Activated T-cell treated with anti-CD3 and anti-CD28 coated beads, Interleukin-2, amount 50 U/mL, for 4 hours (primary cell): ENCODE results near the gene B4GALT1. TPM values are rescaled to one million over a fixed set of nuclear protein-coding genes. Genes with fewer than 3 reads are reported as not detected.

Experiments
- ATAC-seq, 2 donors: fragments of 200-7000 bp; cut with Tn5 transposase; one replicate each; pipeline ENCODE4 v1.10.0; 2021
- DNase-seq: peaks from one replicate; pipeline ENCODE4 v3.0.0-alpha.2; 2020
- H3K27me3 Mint-ChIP-seq: one replicate; pipeline ENCODE4 v1.8.0; 2021; ENCODE audit warnings: low read depth, mixed read lengths
- H3K36me3 Mint-ChIP-seq: one replicate; pipeline ENCODE4 v1.8.0; 2022; ENCODE audit warnings: mixed read lengths; ENCODE audit not compliant: insufficient read depth
- H3K4me1 Mint-ChIP-seq: one replicate; pipeline ENCODE4 v1.8.0; 2021; ENCODE audit warnings: low read depth, mixed read lengths
- H3K4me3 Mint-ChIP-seq: one replicate; pipeline ENCODE4 v1.8.0; 2021; ENCODE audit warnings: mild to moderate bottlenecking, moderate library complexity, mixed read lengths
- H3K9me3 Mint-ChIP-seq: one replicate; pipeline ENCODE4 v1.8.0; 2021; ENCODE audit warnings: mixed read lengths
- total RNA-seq, 3 donors: library from RNA; stranded (reverse); gene quantifications; one replicate each; pipeline ENCODE4 v1.2.1, GENCODE V29; 2021

B4GALT1 gene
- total RNA-seq, 3 donors from 2014 or later = 30.2 to 43.4 (median 32.0) TPM

DNA sequence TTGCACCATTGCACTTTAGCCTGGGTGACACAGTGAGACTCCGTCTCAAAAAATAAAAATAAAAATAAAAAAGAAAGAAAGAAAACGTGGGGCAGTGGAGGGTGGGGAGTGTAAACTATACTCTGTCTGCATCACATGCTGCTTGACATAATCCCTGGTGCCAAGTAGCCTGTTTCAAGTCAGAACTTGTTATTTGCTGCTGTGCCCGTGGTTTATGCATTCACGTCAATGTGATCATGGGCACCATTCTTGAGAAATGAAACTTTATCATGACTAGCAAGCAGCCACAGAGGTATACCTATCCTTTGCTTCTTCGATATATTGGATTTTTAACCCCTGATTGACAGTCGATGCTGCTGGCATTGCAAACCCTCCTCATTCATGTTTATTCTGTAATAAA, 86.6 kb downstream of the B4GALT1 start:
- peaks cover 2% of the 10 kb centered on the region for H3K36me3 Mint-ChIP-seq
- DNase-seq = no peak
- ATAC-seq = no peak
- peaks cover 37% of the 10 kb centered on the region for H3K4me1 Mint-ChIP-seq
- no peaks in the 10 kb centered on the region for H3K9me3 Mint-ChIP-seq
- no peak overlapping the region for H3K4me3 Mint-ChIP-seq
- no peaks in the 10 kb centered on the region for H3K27me3 Mint-ChIP-seq

DNA sequence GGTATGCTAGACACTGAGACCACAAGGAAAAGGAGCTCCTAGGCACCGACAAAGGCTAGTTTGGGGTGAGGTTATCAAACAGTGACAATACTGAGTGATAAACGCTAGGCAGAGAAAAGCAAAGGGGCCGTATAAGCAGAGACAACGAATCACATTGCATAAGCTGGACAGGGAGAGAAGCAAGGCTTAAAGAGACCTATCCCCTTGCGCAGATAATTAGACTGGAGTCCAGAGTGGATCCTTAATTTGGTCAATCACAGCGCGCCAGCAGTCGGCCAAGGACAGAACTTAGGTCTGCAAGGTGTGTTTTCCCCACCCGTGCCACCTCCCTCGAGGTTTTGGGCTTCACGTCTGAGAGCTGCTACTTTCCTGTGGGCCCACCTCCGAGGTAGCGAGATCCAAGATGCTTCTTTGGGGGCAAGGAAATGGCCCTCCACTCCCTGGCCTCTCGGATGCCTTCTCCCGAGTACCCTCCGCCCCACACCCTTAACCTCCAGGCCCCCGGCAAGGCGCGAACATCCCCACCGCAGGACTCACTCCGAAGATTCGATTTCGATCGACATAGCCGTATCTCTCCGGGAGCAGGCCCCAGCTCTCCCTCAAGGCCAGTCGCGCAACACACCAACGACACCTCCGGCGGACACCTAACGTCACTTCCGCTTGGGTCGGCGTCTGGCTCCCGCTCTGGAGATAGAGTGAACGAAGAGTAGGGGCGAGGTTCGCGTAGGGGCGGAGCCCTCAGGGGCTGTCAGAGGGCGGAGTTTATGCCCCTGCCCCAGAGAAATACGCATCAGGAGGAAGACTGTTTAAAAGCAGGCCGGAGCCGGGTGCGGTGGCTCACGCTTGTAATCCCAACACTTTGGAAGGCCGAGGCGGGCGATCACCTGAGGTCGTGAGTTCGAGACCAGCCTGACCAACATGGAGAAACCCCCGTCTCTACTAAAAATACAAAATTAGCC, 90.8 kb downstream of the B4GALT1 start, which contains the start of gene SMU1:
Gene SMU1, minus strand, starts transcription at position 629 of the 959 bp plus-strand sequence. Its CDS starts 66 bp downstream, at position 563.
- H3K4me3 Mint-ChIP-seq = peak within 1 kb of the TSS; percentile 99
- H3K36me3 Mint-ChIP-seq = peaks cover 23% of the 10 kb centered on the region
- peaks cover 43% of the 10 kb centered on the region for H3K4me1 Mint-ChIP-seq
- H3K27me3 Mint-ChIP-seq = no peaks in the 10 kb centered on the region
- peak; percentile 92 for DNase-seq
- ATAC-seq = peak; percentile 98
- H3K9me3 Mint-ChIP-seq = no peaks in the 10 kb centered on the region

DNA sequence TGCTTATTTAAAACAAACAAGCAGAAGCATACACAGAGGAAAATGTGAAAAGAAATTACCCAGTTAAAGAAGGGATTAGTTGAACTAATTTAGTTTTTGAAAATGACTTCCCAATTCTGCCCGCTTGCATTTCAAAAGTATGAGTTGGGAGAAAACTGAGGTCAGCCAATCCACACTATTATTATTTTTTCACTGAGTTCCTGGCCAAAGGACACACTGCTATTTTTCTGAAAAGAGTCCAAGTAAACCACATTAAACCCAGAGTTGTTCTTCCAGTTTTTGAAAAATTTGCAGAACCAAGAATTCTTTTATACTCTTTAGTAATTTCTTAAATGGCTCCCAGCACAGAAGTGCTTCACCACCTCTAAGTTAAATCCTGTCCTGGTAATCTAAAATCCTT, 98.1 kb downstream of the B4GALT1 start:
- peaks cover 33% of the 10 kb centered on the region for H3K4me1 Mint-ChIP-seq
- peaks cover 48% of the 10 kb centered on the region for H3K36me3 Mint-ChIP-seq
- DNase-seq (no peak), ATAC-seq (no peak)
- no peak overlapping the region for H3K4me3 Mint-ChIP-seq
- no peaks in the 10 kb centered on the region for H3K9me3 Mint-ChIP-seq
- H3K27me3 Mint-ChIP-seq = no peaks in the 10 kb centered on the region

DNA sequence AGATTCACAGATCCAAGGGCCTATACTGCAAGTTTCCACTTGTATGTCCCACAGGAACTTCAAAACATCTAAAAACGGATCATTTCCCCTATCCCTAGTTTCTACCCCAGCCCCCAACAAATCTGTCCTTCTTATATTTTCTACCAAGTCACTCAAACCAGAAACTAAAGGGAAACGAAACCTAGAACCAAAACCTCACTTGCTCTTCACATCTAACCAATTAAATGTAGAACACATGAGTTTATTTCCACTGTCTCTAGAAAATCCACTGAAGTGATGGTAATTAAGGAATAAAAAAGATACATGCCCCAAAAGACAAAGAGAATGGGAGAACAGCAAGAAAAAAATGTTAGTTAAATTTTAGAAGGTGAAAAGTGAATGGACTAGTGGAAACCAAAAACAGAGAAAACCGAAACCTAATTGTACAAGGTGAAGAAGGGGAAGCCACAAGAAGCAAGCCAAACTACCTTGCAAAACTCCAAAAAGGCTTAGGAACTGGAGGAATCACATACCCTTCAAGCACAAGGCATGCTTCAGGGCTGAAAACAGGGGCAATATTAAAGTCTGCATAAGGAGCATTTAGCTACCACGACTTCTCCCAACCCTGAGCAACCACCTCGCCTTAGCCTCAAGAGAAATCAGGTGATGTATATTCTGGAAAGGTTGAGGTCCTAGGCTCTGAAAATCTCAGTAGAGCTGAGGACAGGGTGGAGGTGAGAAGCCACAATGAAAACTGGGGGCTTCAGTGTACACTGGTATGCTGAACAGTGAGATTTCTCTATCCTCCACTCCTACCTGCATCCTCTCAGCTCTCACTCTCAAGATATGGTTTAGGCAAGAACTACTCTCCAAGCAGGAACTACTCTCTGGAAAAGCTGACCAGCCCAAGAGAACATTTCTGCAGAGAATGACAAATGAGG, 101.7 kb downstream of the B4GALT1 start:
- Mint-ChIP-seq H3K27me3 (no peaks in the 10 kb centered on the region), H3K9me3 (no peaks in the 10 kb centered on the region), H3K4me1 (peaks cover 9% of the 10 kb centered on the region), H3K4me3 (no peak overlapping the region), H3K36me3 (peaks cover 34% of the 10 kb centered on the region)
- ATAC-seq (no peak), DNase-seq (no peak)

Other genes starting within 250 kb of the B4GALT1 start
- 10 to 100 TPM; 54.1 to 60.3 (median 55.3) TPM for gene APTX, start 165.7 kb downstream of the B4GALT1 start, total RNA-seq
- 100 to 1,000 TPM; 304 to 321 (median 315) TPM for gene DNAJA1, start 142.1 kb downstream of the B4GALT1 start, total RNA-seq
- gene SMU1, start 90.7 kb downstream of the B4GALT1 start, total RNA-seq = 10 to 100 TPM; 31.0 to 33.9 (median 32.3) TPM
- gene SPINK4, start 72.8 kb upstream of the B4GALT1 start, total RNA-seq = not detected
- gene BAG1, start 97.4 kb upstream of the B4GALT1 start, total RNA-seq = 100 to 1,000 TPM; 115 to 133 (median 117) TPM
- 10 to 100 TPM; 45.0 to 59.5 (median 46.8) TPM for gene CHMP5, start 97.7 kb upstream of the B4GALT1 start, total RNA-seq
- 10 to 100 TPM; 35.2 to 42.6 (median 36.0) TPM for gene NFX1, start 123.2 kb upstream of the B4GALT1 start, total RNA-seq
- not detected for gene AQP7, start 235.2 kb upstream of the B4GALT1 start, total RNA-seq